DMS53 treated with DMSO at 0.1 percent for 48 hours (cell line): Measurements from ENCODE around the gene SLC9A6.

Source experiments
- DNase-seq: peaks from one replicate; lab custom pipeline; 2025; ENCODE audit not compliant: unreplicated experiment; lab: John Stamatoyannopoulos, UW

SLC9A6 gene

DNA sequence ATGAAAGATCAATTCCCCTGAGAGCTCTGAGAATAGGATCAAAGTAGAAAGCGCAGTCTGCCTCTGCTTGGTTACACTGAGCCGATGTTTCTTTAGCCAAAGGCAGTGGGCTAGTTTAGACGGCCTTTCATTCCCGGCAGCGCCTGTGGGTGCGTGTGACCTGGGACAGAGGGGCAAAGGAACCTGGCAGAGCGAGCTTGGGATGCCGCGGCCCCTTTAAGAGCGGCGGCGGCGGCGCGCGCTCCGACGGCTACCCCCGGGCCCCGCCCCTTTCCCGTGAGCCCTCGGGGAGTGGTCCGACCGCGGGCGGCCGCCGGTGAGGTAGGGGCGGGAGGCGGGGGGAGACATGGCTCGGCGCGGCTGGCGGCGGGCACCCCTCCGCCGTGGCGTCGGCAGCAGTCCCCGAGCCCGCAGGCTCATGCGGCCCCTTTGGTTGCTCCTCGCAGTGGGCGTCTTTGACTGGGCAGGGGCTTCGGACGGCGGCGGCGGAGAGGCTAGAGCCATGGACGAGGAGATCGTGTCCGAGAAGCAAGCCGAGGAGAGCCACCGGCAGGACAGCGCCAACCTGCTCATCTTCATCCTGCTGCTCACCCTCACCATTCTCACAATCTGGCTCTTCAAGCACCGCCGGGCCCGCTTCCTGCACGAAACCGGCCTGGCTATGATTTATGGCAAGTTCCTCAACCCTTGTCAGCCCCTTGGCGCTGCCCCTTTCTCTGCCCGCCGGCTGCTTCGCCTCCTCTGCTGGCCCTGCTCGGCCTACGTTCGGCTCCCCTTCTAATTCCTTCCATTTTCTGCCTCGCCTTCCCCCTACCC lies at the start of gene SLC9A6:
Gene SLC9A6 (plus strand): TSS at position 279 of the 816 bp plus-strand sequence. CDS start 224 bp downstream, at position 503.
- DNase-seq: peak; percentile 67

DNA sequence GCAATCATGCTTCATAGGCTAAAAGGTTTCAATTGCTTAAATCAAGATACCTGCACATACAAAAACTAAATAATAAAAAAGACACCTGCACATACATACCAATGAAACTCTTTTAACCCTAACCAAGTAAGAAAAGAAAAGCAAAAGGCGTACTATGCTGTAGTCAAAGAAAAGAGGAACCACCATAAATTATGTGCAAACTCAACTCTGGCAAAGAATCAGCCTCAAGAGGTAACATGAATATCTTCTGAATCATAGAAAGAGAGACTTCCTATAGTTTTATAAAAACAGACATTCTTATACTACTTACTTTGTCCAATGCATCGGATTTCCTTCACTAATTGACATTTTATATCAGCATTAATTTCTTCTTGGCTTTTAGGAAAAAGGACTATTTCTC lies 40.7 kb upstream of the SLC9A6 start:
- no peak for DNase-seq

DNA sequence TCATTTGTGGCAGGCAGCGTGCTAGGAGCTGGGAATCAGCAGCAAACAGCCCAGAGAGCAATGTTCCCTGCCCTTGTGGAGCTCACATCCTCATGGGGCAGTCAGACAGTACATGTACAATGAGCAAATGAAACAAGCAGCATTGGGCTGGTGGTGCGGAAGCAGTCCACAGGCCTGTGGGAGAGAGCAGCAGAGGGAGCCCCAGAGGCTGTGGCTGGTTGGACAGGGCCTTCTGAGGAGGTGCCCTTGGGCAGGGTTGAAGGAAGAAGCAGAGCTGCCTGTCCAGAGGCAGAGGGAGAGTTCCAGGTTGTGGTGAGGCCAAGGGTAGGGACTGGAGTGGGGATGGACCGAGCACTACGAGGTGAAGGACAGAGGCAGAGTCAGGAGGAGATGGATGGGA lies 33.9 kb upstream of the SLC9A6 start:
- DNase-seq: no peak

DNA sequence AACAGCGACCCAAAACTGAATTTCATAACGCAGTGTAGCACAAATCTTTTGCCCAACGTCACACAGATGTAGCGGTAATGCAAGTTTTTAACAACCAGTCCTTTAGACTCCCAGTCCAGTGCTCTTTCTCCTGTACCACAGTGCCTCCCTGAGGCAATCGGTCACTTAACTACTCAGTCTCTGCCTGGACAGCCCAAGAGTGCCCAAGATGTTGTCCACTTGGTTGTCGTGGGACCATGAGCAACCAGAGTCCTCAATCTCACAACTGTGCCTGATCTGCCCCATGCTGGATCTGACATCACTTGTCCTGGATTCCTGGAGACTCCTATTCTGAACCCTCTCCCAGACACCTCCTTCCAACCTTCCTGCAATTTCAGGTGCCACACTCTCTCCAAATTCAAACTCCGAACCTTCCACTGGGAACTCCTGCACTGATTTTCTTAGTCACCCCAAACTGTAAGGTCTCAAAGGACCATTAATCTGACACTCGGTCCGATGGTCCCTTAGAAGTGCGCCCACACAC lies 12.1 kb upstream of the SLC9A6 start:
- no peak for DNase-seq

DNA sequence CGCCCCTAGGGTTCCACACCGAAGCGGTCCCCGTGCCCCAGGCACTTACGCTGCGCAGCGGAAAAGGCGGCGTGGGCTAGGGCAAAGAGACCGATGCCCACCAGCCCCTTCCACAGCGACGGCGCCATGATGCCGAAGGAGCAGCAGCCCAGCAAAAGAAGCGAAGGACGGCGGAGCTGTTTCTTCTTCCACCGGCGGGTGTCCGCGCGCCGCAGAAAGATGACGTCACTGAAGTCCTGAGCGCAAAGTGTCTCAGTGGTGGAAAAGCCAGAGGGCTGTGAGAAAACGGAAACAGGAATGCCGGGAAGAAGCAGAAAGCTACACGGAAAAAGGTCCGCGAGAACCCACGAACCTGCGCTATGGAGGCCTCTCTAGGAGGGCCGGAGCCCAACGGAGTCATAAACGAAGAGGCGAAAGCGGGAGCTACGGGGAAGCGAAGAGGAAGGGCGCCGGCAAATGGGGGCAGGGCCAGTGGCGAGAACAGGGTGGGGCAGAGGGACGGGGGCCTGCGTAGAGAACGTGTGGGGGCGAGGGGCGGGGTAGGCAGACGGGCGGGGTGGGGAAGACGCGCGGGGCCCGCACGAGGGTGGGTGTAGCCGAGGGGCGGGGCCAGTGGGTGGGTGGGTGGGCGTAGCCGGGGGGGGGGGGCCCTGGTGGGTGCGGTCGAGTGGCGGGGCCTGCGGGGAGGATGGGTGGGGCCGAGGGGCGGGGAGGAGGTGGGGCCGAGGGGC lies 11.5 kb upstream of the SLC9A6 start, which contains the start of gene MMGT1:
Gene MMGT1 (minus strand): TSS at position 441 of the 731 bp plus-strand sequence. CDS start 313 bp downstream, at position 128.
- DNase-seq: peak; percentile 76

DNA sequence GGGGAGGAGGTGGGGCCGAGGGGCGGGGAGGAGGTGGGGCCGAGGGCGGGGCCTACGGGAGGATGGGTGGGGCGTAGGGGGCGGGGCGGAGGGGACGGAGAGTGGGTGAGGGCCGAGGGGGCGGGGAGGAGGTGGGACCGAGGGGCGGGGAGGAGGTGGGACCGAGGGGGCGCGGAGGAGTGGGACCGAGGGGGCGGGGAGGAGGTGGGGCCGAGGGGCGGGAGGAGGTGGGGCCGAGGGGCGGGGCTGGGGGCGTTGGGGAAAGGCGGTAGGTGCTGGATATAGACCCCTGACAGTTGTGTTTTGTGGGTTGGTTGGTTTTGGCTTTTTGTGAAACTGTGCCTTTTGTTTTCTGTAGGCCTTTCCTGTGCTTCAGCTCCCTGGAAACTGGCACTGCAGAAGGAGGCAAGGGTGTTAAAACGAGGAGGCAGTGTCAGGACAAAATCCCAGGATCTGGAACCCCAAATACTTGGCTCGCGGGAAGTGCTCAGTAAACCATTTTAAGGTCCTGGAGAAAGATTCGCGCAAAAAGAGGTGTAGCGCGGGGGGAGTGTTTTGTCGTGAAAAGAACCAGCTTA lies 10.9 kb upstream of the SLC9A6 start:
- no peak for DNase-seq

DNA sequence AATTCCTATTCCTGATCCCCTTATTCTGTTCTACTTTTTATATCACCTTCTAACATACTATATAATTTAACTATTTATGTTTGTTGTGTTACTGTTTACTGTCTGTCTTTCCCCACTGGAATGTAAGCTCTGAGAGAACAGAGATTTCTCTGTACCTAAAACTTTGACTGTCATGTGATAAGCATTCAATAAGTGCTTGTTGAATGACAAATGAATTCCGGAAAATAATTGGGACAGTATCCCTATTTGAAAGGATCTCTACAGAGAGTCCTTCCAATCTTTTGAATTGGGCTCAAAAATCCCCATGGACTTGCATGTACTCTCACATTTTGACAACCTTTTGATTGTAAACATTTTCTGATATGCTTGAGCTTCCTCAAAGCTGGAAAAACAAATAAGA lies 9.8 kb upstream of the SLC9A6 start:
- DNase-seq: no peak

DNA sequence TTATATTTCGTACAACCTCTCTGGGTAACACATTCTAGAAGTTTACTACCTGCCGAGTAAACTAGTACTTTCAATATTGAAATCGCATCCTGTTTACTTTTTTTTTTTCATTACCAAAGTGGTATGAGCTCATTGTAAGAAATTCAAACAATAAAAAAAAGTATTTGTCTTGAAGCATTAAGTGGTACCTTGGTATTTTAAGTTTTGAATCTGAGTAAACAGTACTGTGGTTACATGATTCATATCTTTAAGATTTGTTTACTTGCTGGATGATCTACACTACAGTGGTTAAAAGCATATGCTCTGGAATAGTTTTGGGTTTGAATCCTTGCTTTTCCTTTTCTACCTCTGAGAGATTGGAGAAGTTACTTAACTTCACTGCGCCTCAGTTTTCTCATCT lies 7.6 kb upstream of the SLC9A6 start:
- no peak for DNase-seq

DNA sequence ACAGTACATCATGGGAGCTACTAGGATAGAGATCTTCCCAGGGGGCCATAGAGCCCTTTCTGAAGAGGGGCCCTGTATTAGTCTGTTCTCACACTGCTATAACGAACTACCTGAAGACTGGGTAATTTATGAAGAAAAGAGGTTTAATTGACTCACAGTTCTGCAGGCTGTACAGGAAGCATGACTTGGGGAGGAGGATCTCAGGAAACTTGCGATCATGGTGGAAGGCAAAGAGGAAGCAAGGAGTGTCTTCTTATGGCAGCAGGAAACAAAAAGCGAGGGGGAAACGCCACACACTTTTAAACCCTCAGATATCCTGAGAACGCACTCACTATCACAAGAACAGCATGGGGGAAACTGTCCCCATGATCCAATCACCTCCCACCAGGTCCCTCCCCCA lies 4.2 kb upstream of the SLC9A6 start:
- no peak for DNase-seq

DNA sequence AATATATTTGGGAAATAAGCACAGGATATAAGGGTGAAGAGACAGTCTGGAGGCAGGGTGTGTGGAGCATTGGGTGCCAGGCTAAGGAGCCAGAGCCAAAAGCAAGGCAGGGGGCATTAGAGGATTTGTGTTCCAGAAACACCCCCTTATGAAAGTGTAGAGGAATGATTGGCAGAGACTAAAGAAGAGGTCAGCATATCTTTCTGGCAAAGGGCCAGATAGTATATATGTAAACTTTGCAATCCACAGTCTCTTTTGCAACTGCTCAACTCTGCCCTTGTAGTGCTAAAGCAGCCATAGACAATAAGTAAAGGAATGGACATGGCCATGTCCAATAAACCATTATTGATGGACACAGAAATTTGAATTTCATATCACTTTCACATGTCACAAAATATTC lies 3.6 kb upstream of the SLC9A6 start:
- no peak for DNase-seq

DNA sequence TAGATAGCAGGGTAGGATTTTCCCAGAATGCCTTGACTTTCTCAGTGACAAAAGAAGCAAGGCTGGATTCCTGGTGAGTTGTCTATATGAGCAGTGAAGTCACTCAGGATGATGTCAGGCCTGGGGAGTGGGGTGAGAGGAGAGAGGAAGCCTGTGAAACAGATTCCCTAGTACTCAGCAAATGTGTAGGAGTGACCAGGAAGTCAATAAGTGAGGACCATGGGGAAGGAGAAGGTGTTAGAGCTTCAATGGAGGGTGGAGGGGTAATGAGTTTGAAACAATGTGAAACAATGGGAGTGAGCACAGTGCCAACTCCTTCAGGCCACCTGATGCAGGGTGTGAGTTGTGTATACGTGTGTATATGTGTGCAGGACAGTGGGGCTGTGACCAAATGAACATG lies 2.4 kb upstream of the SLC9A6 start:
- no peak for DNase-seq

DNA sequence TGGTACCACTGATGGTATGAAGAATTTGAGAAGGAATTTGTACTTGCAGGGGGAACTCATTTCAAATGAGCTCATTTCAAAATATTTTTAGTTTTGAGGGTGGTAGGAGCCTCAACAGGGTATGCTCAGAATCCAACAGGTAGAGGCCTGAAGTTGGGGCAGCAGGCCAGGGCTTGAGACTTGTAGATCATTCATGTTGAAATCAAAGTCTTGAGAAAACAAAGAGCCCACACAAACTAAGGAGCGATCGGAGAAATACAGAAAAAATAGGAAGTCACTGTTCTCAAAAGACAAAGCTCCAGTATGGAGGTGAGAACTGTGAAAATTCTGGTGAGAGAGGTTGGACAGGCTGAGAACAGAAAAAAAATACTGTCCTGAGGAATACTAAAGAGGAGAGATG lies 979 bp upstream of the SLC9A6 start:
- no peak for DNase-seq

DNA sequence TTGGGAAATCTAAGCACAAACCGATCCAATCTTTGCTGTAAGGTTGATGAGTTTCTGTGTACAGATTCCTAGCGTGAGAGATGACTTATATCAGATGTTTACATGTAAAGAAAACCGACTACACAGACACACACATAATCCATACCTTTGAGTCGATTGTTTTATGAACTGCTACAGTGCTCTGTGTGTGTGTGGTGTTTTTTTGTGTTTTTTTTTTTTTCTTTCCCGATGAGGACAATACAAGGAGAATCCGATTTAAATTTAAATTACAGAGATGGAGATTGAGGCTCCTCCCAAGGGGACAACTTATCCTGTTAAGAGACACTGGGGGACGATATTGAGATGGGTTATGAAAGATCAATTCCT lies 461 bp upstream of the SLC9A6 start:
- no peak for DNase-seq

DNA sequence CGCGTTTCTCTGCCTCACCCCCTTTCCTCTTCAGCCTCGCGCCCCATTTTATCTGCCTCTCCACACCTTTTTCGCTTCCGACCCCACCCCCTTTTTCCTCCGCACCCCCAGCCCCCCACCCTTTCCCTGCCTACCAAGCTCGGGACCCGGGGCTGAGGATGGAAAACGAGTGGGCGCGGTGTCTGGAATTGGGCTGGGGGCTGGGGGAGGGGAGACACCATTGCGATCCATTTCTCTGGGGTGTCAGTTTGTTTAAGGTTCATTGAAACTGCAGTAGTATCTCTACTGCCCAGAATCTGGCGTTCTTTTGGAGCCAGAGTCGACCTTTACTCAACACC lies 707 bp downstream of the SLC9A6 start:
- DNase-seq: no peak

DNA sequence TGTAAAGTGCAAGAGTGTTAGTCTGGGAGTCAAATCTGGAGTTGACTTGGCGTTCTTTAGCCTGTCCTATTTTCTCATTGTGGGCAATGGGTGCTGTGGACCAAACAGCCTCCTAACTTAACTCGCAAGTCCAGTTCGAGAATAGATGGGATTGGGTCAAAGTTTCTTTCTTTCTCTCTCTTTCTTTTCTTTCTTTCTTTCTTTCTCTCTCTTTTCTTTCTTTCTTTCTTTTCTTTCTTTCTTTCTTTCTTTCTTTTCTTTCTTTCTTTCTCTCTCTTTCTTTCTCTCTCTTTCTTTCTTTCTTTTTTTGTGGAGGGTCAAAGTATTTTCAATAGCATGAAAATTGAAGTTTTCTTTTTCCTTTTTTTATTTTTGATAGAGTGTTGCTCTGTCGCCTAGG lies 3.0 kb downstream of the SLC9A6 start:
- no peak for DNase-seq

DNA sequence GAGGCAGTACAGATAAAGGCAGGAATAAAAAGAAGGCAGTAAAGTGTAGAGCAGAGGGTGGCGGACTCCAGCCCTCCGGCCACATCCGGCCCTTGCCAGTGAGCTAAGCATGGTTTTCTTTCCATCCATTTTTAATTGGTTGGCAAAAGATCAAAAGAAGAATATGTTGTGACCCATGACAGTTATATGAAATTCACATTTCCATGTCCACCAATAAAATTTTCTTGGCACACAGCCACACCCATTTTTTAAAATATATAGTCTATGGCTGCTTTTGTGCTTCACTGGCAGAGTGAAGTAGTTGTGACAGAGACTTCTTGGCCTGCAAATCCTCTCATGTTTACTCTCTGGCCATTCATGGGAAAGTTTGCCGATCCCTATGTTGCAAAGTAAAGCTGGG lies 29.8 kb downstream of the SLC9A6 start:
- DNase-seq: no peak

DNA sequence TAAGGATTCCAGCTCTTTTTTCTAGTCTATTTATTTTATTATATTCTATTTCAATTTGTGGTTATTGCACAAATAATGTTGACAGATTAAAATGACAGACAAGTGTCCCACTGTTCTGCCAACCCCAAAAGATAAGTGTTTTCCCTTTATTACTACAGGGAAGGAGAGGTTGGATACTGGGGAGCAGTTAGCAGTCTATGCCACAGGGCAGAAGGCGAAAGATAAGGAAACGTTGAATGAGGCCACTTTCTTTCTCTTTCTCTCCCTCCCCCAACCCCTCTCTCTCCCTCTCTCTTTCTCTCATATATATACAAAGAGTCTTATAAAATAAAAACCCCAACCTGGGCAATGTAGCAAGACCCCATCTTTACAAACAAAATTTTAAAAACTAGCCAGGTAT lies 31.6 kb downstream of the SLC9A6 start:
- no peak for DNase-seq

DNA sequence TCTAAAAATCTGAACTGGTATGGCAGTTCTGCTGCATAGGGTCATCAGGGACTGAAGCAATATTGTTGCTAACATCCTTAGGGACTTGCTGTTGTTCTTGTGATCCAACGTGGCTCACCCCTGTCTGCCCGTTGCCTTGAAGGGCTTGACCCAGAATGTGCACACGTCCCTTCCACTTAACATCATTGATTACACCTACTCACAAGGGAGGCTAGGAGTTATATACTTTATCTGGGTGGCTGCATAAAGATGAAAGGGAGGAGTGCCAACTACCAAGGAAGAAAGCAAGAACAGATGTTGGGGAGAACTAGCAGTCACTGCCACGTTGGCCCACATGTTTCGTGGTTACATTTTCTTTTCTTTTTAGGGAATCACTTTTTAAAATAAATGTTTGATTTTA lies 34.0 kb downstream of the SLC9A6 start:
- no peak for DNase-seq

DNA sequence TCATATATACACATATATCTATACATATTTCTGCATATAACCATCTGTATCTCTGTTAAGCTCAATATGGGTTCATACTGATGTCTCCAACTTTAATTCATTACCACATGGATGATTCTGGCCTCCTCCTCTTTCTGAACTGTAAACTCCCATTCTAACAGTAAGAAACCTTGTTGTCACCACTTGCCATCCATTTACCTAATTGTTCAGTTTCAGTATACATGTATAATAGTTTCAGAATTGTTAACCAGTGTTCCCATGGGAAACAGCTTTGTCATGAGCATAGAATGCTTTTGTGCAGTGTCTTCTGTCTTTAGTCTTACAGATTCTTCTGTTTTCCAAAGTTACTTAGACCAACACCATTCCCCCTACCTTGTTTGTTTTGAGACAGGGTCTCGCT lies 35.9 kb downstream of the SLC9A6 start:
- DNase-seq: no peak

DNA sequence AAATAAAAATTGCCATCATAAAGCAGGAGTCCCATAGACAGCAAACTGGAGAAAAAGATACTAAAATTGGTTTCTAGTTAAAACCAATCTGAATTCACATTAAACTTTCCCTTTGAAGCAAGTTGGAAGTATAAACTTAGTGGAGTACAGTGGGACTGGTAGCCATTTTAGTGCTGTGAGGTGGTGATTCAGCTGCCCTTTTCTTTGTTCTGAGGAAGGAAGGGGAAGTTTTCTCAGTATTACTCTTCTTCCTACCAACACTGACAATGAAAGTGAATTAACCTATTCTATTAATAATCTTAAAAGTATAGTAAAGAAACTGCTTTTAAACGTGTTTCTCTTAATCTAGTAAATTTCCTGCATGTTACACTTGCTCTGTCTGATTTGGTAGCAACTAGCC lies 36.7 kb downstream of the SLC9A6 start:
- DNase-seq: no peak

DNA sequence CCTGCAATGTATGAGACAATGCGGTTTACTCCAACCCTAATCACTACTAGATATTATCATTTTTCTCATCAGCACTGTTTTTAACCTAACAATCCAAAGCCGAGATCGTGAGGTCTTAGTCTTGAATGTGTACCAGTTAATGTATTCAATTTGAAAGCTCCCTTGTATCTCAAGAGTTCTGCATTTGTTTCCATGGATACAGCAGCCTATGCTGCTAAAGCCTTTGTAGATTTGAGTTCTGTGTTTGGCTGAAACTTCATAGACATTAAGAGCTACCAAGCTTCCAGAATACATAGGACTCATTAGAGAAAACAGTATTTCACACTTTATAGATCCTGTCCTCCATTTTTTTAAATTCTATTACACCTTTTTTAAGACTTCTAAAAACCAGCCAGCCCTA lies 39.9 kb downstream of the SLC9A6 start:
- DNase-seq: no peak

DNA sequence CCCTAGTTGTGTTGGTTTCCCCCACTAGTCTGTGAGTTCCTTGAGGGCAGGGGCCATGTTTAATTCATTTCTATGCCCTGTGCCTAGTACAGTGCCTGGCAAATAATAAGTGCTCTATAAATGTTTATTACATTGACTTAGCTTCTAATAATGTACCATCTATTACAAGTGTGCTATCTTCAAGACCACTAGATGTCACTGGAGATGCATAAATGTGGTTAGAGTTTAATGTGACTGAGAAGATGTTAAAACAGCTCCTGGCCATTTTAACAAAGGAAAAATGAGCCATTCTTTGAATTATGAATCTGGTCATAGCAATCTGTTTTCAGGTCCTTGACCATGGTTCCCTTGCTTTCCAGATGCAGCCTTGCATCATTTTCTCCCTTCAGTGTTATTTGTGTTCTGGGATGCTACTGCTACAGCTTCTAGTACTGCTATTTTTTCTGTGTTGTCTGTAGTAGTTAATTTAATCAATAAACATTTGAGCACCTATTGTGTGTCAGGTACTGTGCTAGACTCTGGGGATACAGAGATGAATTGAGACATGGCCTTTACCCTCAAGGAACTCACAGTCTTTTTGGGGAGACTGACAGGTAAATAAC lies 43.2 kb downstream of the SLC9A6 start:
- DNase-seq: peak; percentile 46
